CD4-positive, alpha-beta T cell (primary cell): ENCODE measurements around the gene QDPR. TPM values are rescaled to one million over a fixed set of nuclear protein-coding genes. Genes with fewer than 3 reads are reported as not detected.

Experiments
- ATAC-seq: fragments of 200-7000 bp; cut with Tn5 transposase; one replicate; pipeline ENCODE4 v1.10.0; 2022; ENCODE audit warnings: mild to moderate bottlenecking; ENCODE audit not compliant: poor library complexity
- CTCF ChIA-PET: fragments of 350-600 bp; sonication (Branson Sonifier 250); formaldehyde crosslinking; loops from one replicate; lab custom pipeline; 2021; ENCODE audit warnings: antibody characterized with exemption, inconsistent platforms; lab: Charles Lee
- POLR2A ChIA-PET: fragments of 350-600 bp; sonication (Branson Sonifier 250); formaldehyde crosslinking; loops from one replicate; lab custom pipeline; 2021; ENCODE audit warnings: antibody characterized with exemption, inconsistent platforms; lab: Charles Lee
- DNase-seq, 14 experiments: peaks; one replicate each; pipeline ENCODE4 v3.0.0-alpha.2; 2013 to 2020; ENCODE audit warnings: mixed read lengths in 2 of 14
- H3K27ac ChIP-seq, 2 donors: one replicate each; pipeline versions ENCODE4 v1.5.1 to v1.7.0; 2013; ENCODE audit warnings: low read length in 2 of 2, low read depth in 1 of 2, mild to moderate bottlenecking in 1 of 2
- H3K27me3 ChIP-seq, 2 experiments: 1 replicate in 1 of 2; 2 replicates in 1 of 2; pipeline versions ENCODE4 v1.6.1 to v1.7.0; 2013; ENCODE audit warnings: low read length in 2 of 2, control low read depth in 1 of 2, mild to moderate bottlenecking in 1 of 2, moderate library complexity in 1 of 2; ENCODE audit not compliant: insufficient read depth in 2 of 2, control insufficient read depth in 1 of 2
- H3K36me3 ChIP-seq: one replicate; pipeline ENCODE4 v1.6.1; 2013; ENCODE audit warnings: low read length, control low read depth; ENCODE audit not compliant: insufficient read depth
- H3K4me1 ChIP-seq: one replicate; pipeline ENCODE4 v1.6.1; 2013; ENCODE audit warnings: low read length, control low read depth; ENCODE audit not compliant: insufficient read depth
- H3K4me3 ChIP-seq: one replicate; pipeline ENCODE4 v1.5.1; 2013; ENCODE audit warnings: mild to moderate bottlenecking, low read length, moderate library complexity
- H3K9me3 ChIP-seq, 2 experiments: 1 replicate in 1 of 2; 2 replicates in 1 of 2; pipeline versions ENCODE4 v1.6.1 to v1.7.0; 2013; ENCODE audit warnings: low read length in 2 of 2, mild to moderate bottlenecking in 2 of 2, control low read depth in 1 of 2, moderate library complexity in 1 of 2; ENCODE audit not compliant: control insufficient read depth in 1 of 2, insufficient read depth in 1 of 2
- H3K27ac Mint-ChIP-seq: one replicate; pipeline ENCODE4 v1.8.0; 2020; ENCODE audit warnings: mixed read lengths
- H3K27me3 Mint-ChIP-seq: one replicate; pipeline ENCODE4 v1.8.0; 2021; ENCODE audit warnings: mixed read lengths
- H3K36me3 Mint-ChIP-seq: one replicate; pipeline ENCODE4 v1.8.0; 2021; ENCODE audit warnings: low read depth, mixed read lengths
- H3K4me1 Mint-ChIP-seq: one replicate; pipeline ENCODE4 v1.8.0; 2021; ENCODE audit warnings: low read depth, mixed read lengths
- H3K4me3 Mint-ChIP-seq: one replicate; pipeline ENCODE4 v1.8.0; 2020; ENCODE audit warnings: mild to moderate bottlenecking, mixed read lengths
- H3K9me3 Mint-ChIP-seq: one replicate; pipeline ENCODE4 v1.8.0; 2020; ENCODE audit warnings: mixed read lengths
- CTCF ChIP-seq: fragments of 200-600 bp; IDR thresholded peaks from one replicate; pipeline ENCODE4 v1.8.0; 2022; ENCODE audit warnings: antibody characterized with exemption, mild to moderate bottlenecking
- intact Hi-C, 2 experiments: fragments of 100-400 bp; cut with DNase I in 1 of 2; cut with micrococcal nuclease in 1 of 2; formaldehyde crosslinking; loops; one replicate each; pipeline versions ENCODE4 v1.15.1 to v1.9.0; 2023 to 2025; cut with DNase I, micrococcal nuclease
- total RNA-seq, 174 experiments: library from RNA in 2 of 174; stranded (reverse) in 2 of 174; gene quantifications; one replicate each; pipeline ENCODE4 v1.2.3 and lab custom pipeline; 2021 to 2026

Gene QDPR
- total RNA-seq, 2 experiments from 2014 or later = 15.3 to 15.7 TPM

- intact Hi-C loops = no loop called here
- POLR2A ChIA-PET = no interaction called here
- no peaks in the 10 kb centered on the region for H3K9me3 ChIP-seq
Measured at GRCh38 chr4:17489123-17489522, 22.8 kb downstream of the QDPR start.

GRCh38 chr4:17482716-17483115, 29.2 kb downstream of the QDPR start:
- peaks cover 40% of the 10 kb centered on the region for H3K36me3 ChIP-seq
- DNase-seq (no peak), ATAC-seq (no peak)
- CTCF ChIA-PET = no interaction called here
- POLR2A ChIA-PET = no interaction called here
- no peaks in the 10 kb centered on the region for H3K27me3 ChIP-seq
- TF ChIP-seq CTCF = no peak
- H3K4me3 ChIP-seq = no peak overlapping the region
- H3K27ac ChIP-seq = no peak overlapping the region
- Mint-ChIP-seq H3K4me3 (no peak overlapping the region), H3K9me3 (no peaks in the 10 kb centered on the region), H3K27me3 (no peaks in the 10 kb centered on the region), H3K4me1 (no peaks in the 10 kb centered on the region), H3K27ac (no peak overlapping the region), H3K36me3 (peaks cover 19% of the 10 kb centered on the region)
- H3K4me1 ChIP-seq = no peaks in the 10 kb centered on the region
- H3K9me3 ChIP-seq = peaks cover 0 to 5% of the 10 kb centered on the region in 2 experiments
- intact Hi-C loops = no loop called here

More at GRCh38 chr4:17489123-17489522, 22.8 kb downstream of the QDPR start:
- Histone ChIP-seq H3K4me3 (no peak overlapping the region), H3K4me1 (no peaks in the 10 kb centered on the region), H3K27ac (no peak overlapping the region), H3K36me3 (peaks cover 64% of the 10 kb centered on the region), H3K27me3 (no peaks in the 10 kb centered on the region)
- Mint-ChIP-seq H3K36me3 (peaks cover 68% of the 10 kb centered on the region), H3K27me3 (no peaks in the 10 kb centered on the region), H3K9me3 (no peaks in the 10 kb centered on the region), H3K4me3 (no peak overlapping the region), H3K27ac (no peak overlapping the region), H3K4me1 (no peaks in the 10 kb centered on the region)
- DNase-seq = no peak
- CTCF ChIA-PET = no interaction called here
- TF ChIP-seq CTCF = no peak
- no peak for ATAC-seq

GRCh38 chr4:17480955-17481354, 30.9 kb downstream of the QDPR start:
- Histone ChIP-seq H3K27ac (no peak overlapping the region), H3K4me1 (no peaks in the 10 kb centered on the region), H3K36me3 (peaks cover 24% of the 10 kb centered on the region), H3K27me3 (no peaks in the 10 kb centered on the region), H3K4me3 (no peak overlapping the region), H3K9me3 (peaks cover 0 to 5% of the 10 kb centered on the region in 2 experiments)
- ATAC-seq (no peak), DNase-seq (no peak)
- Mint-ChIP-seq H3K27me3 (no peaks in the 10 kb centered on the region), H3K4me1 (no peaks in the 10 kb centered on the region), H3K9me3 (no peaks in the 10 kb centered on the region), H3K27ac (no peak overlapping the region), H3K36me3 (peaks cover 5% of the 10 kb centered on the region), H3K4me3 (no peak overlapping the region)
- CTCF ChIA-PET = no interaction called here
- POLR2A ChIA-PET = no interaction called here
- intact Hi-C loops = no loop called here
- TF ChIP-seq CTCF = no peak
